ENCODE results near the gene TMEM106C. TPM values are rescaled to one million over a fixed set of nuclear protein-coding genes. Genes with fewer than 3 reads are reported as not detected.

TMEM106C gene
- total and polyA plus RNA-seq, 7 experiments from 2014 or later = 20.7 to 120 (median 34.7) TPM

- ChIA-PET POLR2A (interaction anchor here (0.5 to 0.6 kb wide), 2 partner anchors 162 to 191 kb away, joined by 3 read pairs; no protein-coding TSS in a partner anchor), CTCF (no interaction called here)
- no peak overlapping the region for H3K27ac ChIP-seq (ENCODE audit: low read depth, low read length)
- no peaks in the 10 kb centered on the region for H3K27me3 ChIP-seq (ENCODE audit: control insufficient read depth in 2 of 2, insufficient read depth in 2 of 2, low read length in 2 of 2)
- intact Hi-C loops (cut with micrococcal nuclease) = no loop called here
- ATAC-seq (no peak), DNase-seq (no peak)
- no peaks in the 10 kb centered on the region for H3K9me3 ChIP-seq (ENCODE audit: control insufficient read depth in 2 of 3, low read length in 3 of 3)
- H3K27ac Mint-ChIP-seq = peak overlapping the region in 2 of 9 donors; percentile 6 to 14
- H3K36me3 Mint-ChIP-seq = peaks cover 0 to 26% (median 0%) of the 10 kb centered on the region in 5 donors
- H3K27me3 Mint-ChIP-seq = peaks cover 0 to 7% (median 0%) of the 10 kb centered on the region in 5 donors
- no peak overlapping the region for H3K4me3 ChIP-seq (ENCODE audit: low read length)
- H3K4me1 Mint-ChIP-seq = peaks cover 20 to 42% (median 30%) of the 10 kb centered on the region in 7 donors
- peaks cover 0 to 39% (median 0%) of the 10 kb centered on the region in 3 experiments for H3K36me3 ChIP-seq (ENCODE audit: control insufficient read depth in 2 of 3, insufficient read depth in 3 of 3, low read length in 3 of 3)
- no peak overlapping the region for H3K4me3 Mint-ChIP-seq
- H3K9me3 Mint-ChIP-seq = no peaks in the 10 kb centered on the region
- peaks cover 7 to 13% of the 10 kb centered on the region in 2 donors for H3K4me1 ChIP-seq (ENCODE audit: control insufficient read depth in 2 of 2, insufficient read depth in 2 of 2, low read length in 2 of 2)
Measured at GRCh38 chr12:47967461-47968321, 4.3 kb downstream of the TMEM106C start.

GRCh38 chr12:47969845-47970244 is 6.4 kb downstream of the TMEM106C start:
- Mint-ChIP-seq H3K4me1 (peaks cover 7 to 23% (median 14%) of the 10 kb centered on the region in 7 donors), H3K36me3 (peaks cover 0 to 22% (median 0%) of the 10 kb centered on the region in 5 donors), H3K27ac (no peak overlapping the region), H3K9me3 (no peaks in the 10 kb centered on the region), H3K27me3 (no peaks in the 10 kb centered on the region), H3K4me3 (no peak overlapping the region)
- no peak overlapping the region for H3K4me3 ChIP-seq (ENCODE audit: low read length)
- DNase-seq = no peak
- no peak overlapping the region for H3K27ac ChIP-seq (ENCODE audit: low read depth, low read length)
- no peaks in the 10 kb centered on the region for H3K27me3 ChIP-seq (ENCODE audit: control insufficient read depth in 2 of 2, insufficient read depth in 2 of 2, low read length in 2 of 2)
- H3K9me3 ChIP-seq (ENCODE audit: control insufficient read depth in 2 of 3, low read length in 3 of 3) = no peaks in the 10 kb centered on the region
- H3K4me1 ChIP-seq (ENCODE audit: control insufficient read depth in 2 of 2, insufficient read depth in 2 of 2, low read length in 2 of 2) = no peaks in the 10 kb centered on the region
- no peak for ATAC-seq
- peaks cover 0 to 34% (median 0%) of the 10 kb centered on the region in 3 experiments for H3K36me3 ChIP-seq (ENCODE audit: control insufficient read depth in 2 of 3, insufficient read depth in 3 of 3, low read length in 3 of 3)
- CTCF ChIA-PET = interaction anchor here (0.6 kb wide), 1 partner anchor 190 kb away, joined by 3 read pairs; no protein-coding TSS in a partner anchor
- intact Hi-C loops (cut with micrococcal nuclease) = no loop called here
- POLR2A ChIA-PET = no interaction called here

DNA sequence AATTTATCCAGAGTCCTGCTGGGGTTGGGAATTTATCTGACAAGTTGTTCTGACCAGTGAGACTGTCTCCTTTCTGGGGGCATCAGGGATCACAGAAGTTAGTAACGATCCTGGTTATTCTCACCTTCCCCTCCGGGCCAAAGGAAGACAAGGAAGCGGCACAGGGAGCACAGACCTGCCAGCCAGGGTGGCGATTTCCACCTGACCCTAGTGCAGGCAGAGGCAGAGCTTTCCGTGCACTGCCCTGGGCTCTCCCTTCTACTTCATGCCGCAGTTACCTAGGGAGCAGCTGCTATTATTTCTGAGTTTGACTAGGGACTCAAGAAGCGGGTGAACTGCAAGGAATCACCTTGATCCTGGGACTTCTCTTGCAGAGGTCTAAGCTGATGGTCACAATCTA is 7.4 kb downstream of the TMEM106C start:
- Mint-ChIP-seq H3K27ac (no peak overlapping the region), H3K4me1 (peaks cover 0 to 13% (median 5%) of the 10 kb centered on the region in 7 donors), H3K27me3 (no peaks in the 10 kb centered on the region), H3K36me3 (peaks cover 0 to 19% (median 0%) of the 10 kb centered on the region in 5 donors), H3K9me3 (no peaks in the 10 kb centered on the region), H3K4me3 (no peak overlapping the region)
- no peaks in the 10 kb centered on the region for H3K27me3 ChIP-seq (ENCODE audit: control insufficient read depth in 2 of 2, insufficient read depth in 2 of 2, low read length in 2 of 2)
- H3K4me1 ChIP-seq (ENCODE audit: control insufficient read depth in 2 of 2, insufficient read depth in 2 of 2, low read length in 2 of 2) = no peaks in the 10 kb centered on the region
- H3K36me3 ChIP-seq (ENCODE audit: control insufficient read depth in 2 of 3, insufficient read depth in 3 of 3, low read length in 3 of 3) = peaks cover 0 to 29% (median 0%) of the 10 kb centered on the region in 3 experiments
- no peak for DNase-seq
- intact Hi-C loops (cut with micrococcal nuclease) = no loop called here
- no peaks in the 10 kb centered on the region for H3K9me3 ChIP-seq (ENCODE audit: control insufficient read depth in 2 of 3, low read length in 3 of 3)
- no peak for ATAC-seq
- H3K27ac ChIP-seq (ENCODE audit: low read depth, low read length) = no peak overlapping the region
- H3K4me3 ChIP-seq (ENCODE audit: low read length) = no peak overlapping the region
- ChIA-PET POLR2A (no interaction called here), CTCF (interaction anchor here (1.4 kb wide), 1 partner anchor 8 kb away, joined by 3 read pairs; the partner anchor contains the start of gene TMEM106C)

DNA sequence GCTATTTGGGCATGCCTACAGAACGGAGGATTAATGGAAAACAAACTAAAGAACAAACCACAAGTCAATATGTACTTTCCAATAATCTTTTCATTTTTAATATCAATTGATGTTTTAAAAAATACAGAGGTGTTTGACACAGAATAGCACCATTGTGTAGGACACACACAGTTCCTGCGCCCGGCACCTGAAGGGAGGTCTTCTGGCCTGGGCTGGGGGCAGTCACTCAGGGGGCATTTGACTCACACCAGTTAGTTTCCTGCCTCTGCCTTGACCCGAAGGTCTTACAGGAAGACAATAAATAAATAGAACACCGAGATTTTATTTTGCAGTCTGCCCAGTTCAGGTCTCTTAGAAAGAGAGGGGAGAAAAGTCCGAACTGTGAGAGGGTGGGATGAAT is 9.5 kb downstream of the TMEM106C start:
- DNase-seq (no peak), ATAC-seq (no peak)
- no peaks in the 10 kb centered on the region for H3K9me3 Mint-ChIP-seq
- Histone ChIP-seq H3K9me3 (ENCODE audit: control insufficient read depth in 2 of 3, low read length in 3 of 3) (no peaks in the 10 kb centered on the region), H3K27me3 (ENCODE audit: control insufficient read depth in 2 of 2, insufficient read depth in 2 of 2, low read length in 2 of 2) (no peaks in the 10 kb centered on the region), H3K4me3 (ENCODE audit: low read length) (no peak overlapping the region), H3K36me3 (ENCODE audit: control insufficient read depth in 2 of 3, insufficient read depth in 3 of 3, low read length in 3 of 3) (peaks cover 0 to 16% (median 0%) of the 10 kb centered on the region in 3 experiments), H3K27ac (ENCODE audit: low read depth, low read length) (no peak overlapping the region), H3K4me1 (ENCODE audit: control insufficient read depth in 2 of 2, insufficient read depth in 2 of 2, low read length in 2 of 2) (no peaks in the 10 kb centered on the region)
- H3K4me3 Mint-ChIP-seq = no peak overlapping the region
- no peaks in the 10 kb centered on the region for H3K27me3 Mint-ChIP-seq
- intact Hi-C loops (cut with micrococcal nuclease) = no loop called here
- ChIA-PET POLR2A (no interaction called here), CTCF (no interaction called here)
- no peak overlapping the region for H3K27ac Mint-ChIP-seq
- H3K4me1 Mint-ChIP-seq = no peaks in the 10 kb centered on the region
- H3K36me3 Mint-ChIP-seq = peaks cover 0 to 9% (median 0%) of the 10 kb centered on the region in 5 donors

DNA sequence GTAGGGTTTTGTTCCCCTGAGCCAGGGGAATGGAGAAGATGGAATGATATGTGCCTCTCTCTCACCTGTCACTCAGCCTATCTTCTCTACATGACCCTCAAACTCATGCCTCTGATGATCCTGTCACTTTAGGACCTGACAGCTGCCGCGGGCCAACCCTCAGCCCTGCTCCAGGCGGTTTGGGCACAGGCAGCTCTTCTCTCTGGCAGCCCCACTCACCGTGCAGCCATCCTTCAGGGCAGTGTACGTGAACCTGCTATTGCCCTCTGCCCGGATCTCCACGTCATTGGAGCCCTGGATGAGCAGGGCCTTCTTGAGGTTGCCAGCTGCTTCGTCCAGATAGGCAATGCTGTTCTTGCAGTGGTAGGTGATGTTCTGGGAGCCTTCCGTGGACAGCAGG is 10.5 kb downstream of the TMEM106C start:
- no peaks in the 10 kb centered on the region for H3K9me3 ChIP-seq (ENCODE audit: control insufficient read depth in 2 of 3, low read length in 3 of 3)
- H3K4me1 Mint-ChIP-seq = no peaks in the 10 kb centered on the region
- no peaks in the 10 kb centered on the region for H3K9me3 Mint-ChIP-seq
- no peak overlapping the region for H3K27ac Mint-ChIP-seq
- H3K4me1 ChIP-seq (ENCODE audit: control insufficient read depth in 2 of 2, insufficient read depth in 2 of 2, low read length in 2 of 2) = no peaks in the 10 kb centered on the region
- H3K27me3 ChIP-seq (ENCODE audit: control insufficient read depth in 2 of 2, insufficient read depth in 2 of 2, low read length in 2 of 2) = no peaks in the 10 kb centered on the region
- intact Hi-C loops (cut with micrococcal nuclease) = no loop called here
- CTCF ChIA-PET = no interaction called here
- peaks cover 0 to under 1% (median 0%) of the 10 kb centered on the region in 5 donors for H3K27me3 Mint-ChIP-seq
- POLR2A ChIA-PET = no interaction called here
- H3K36me3 Mint-ChIP-seq = peaks cover 0 to 6% (median 0%) of the 10 kb centered on the region in 5 donors
- no peak for ATAC-seq
- H3K36me3 ChIP-seq (ENCODE audit: control insufficient read depth in 2 of 3, insufficient read depth in 3 of 3, low read length in 3 of 3) = peaks cover 0 to 7% (median 0%) of the 10 kb centered on the region in 3 experiments
- H3K4me3 ChIP-seq (ENCODE audit: low read length) = no peak overlapping the region
- H3K4me3 Mint-ChIP-seq = no peak overlapping the region
- DNase-seq = no peak
- H3K27ac ChIP-seq (ENCODE audit: low read depth, low read length) = no peak overlapping the region

- H3K27ac Mint-ChIP-seq = no peak overlapping the region
- CTCF ChIA-PET = interaction anchor here (1.2 kb wide), 1 partner anchor 12 kb away, joined by 4 read pairs; the partner anchor contains the start of gene TMEM106C
Measured at GRCh38 chr12:47975036-47975620, 11.7 kb downstream of the TMEM106C start.

More at GRCh38 chr12:47975036-47975620, 11.7 kb downstream of the TMEM106C start:
- Histone ChIP-seq H3K27ac (ENCODE audit: low read depth, low read length) (no peak overlapping the region), H3K36me3 (ENCODE audit: control insufficient read depth in 2 of 3, insufficient read depth in 3 of 3, low read length in 3 of 3) (no peaks in the 10 kb centered on the region), H3K27me3 (ENCODE audit: control insufficient read depth in 2 of 2, insufficient read depth in 2 of 2, low read length in 2 of 2) (no peaks in the 10 kb centered on the region), H3K4me3 (ENCODE audit: low read length) (no peak overlapping the region), H3K4me1 (ENCODE audit: control insufficient read depth in 2 of 2, insufficient read depth in 2 of 2, low read length in 2 of 2) (no peaks in the 10 kb centered on the region), H3K9me3 (ENCODE audit: control insufficient read depth in 2 of 3, low read length in 3 of 3) (no peaks in the 10 kb centered on the region)
- no peak for DNase-seq
- Mint-ChIP-seq H3K9me3 (no peaks in the 10 kb centered on the region), H3K4me3 (no peak overlapping the region), H3K36me3 (peaks cover 0 to 1% (median 0%) of the 10 kb centered on the region in 5 donors), H3K4me1 (no peaks in the 10 kb centered on the region), H3K27me3 (peaks cover 0 to 4% (median 0%) of the 10 kb centered on the region in 5 donors)
- ATAC-seq = no peak
- POLR2A ChIA-PET = no interaction called here
- intact Hi-C loops (cut with micrococcal nuclease) = no loop called here

Measured in naive thymus-derived CD4-positive, alpha-beta T cell (primary cell).